ENCODE data around the gene DLX1.

DLX1 gene

DNA sequence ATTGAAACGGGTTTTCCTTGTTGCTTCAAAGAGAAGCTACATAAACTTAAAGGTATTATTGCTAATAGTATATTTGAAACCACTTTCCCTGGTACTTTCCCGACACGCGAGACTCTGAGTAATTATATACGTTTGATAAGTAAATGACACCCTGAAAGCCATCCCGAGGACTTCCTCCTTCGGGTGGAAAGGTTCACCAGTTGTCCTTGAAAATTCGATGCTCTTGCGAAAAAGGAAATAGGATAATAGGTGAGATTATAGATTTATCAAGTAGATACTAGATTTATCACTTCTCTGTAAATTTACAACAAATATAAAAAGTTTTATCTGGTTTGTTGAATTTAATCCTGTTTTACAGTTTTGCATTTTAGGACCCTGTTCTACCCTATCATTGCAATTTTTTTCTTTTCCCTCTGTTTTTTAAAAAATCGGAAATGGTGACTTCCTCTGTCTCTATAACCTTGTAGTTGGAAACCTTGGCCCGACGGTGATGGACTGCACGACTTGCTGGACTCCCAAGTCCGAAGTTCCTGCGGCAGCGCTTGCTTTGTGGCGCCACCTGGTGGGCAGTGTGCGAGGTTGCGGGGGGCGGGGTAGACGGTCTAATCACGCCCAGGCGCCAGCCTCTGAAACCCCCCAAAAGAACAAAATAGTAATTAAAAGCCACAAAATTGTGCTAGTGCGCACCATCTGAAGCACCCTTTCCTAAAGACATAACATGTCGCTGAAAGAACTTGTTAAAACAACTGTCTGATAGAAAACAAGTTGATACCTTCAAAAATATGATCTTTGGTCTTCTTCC lies 18.4 kb downstream of the DLX1 start:
- H3K9me3 ChIP-seq (ENCODE audit: control insufficient read depth in 2 of 2, low read length in 2 of 2): no peaks in the 10 kb centered on the region
- peak overlapping the region in 1 of 2 donors; percentile 5 for H3K9ac ChIP-seq (ENCODE audit: low read depth in 1 of 2, low read length in 2 of 2)
- H3K4me3 ChIP-seq (ENCODE audit: low read length in 2 of 2): peak overlapping the region in 1 of 2 donors; percentile 80
- H3K4me1 ChIP-seq (ENCODE audit: control insufficient read depth in 2 of 2, insufficient read depth in 2 of 2, low read length in 2 of 2): peaks cover 25 to 51% of the 10 kb centered on the region in 2 donors
- H3K36me3 ChIP-seq (ENCODE audit: control insufficient read depth in 2 of 2, insufficient read depth in 2 of 2, low read length in 2 of 2): no peaks in the 10 kb centered on the region
- H3K27ac ChIP-seq (ENCODE audit: low read depth in 2 of 2, low read length in 2 of 2): no peak overlapping the region
- H3K27me3 ChIP-seq (ENCODE audit: control insufficient read depth in 2 of 2, insufficient read depth in 2 of 2, low read length in 2 of 2): peaks cover 75 to 76% of the 10 kb centered on the region in 2 donors

DNA sequence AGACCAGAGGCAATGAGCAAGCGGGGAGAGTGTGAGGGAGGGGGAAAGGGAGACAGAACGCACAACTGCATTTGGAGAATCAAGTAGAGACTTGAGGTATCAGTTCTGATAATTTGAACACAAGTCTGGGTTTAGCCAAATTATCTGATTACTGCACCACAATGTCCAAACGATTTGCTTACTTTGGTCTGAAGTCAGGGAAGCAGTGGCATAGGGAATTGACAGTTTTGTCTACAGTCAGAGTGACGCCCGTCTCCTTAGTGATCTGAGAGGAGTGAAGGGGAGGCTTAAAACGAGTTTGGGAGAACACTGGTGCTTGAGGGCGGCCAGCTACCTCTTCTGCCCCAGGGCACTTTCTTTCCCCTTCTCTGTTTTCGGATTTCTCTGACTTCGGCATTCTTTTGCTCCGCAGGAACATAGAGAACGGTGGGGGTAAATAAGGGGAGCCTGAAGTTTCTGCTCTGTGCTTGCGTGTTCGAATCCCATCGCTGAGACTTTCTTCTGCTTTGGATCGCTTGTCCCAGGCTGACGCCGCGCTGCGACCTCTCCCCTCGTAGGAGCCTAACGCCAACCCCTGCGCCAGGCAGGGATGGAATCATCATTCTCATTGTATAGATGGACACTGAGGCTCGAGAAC lies 20.3 kb downstream of the DLX1 start:
- H3K36me3 ChIP-seq (ENCODE audit: control insufficient read depth in 2 of 2, insufficient read depth in 2 of 2, low read length in 2 of 2): no peaks in the 10 kb centered on the region
- no peak overlapping the region for H3K27ac ChIP-seq (ENCODE audit: low read depth in 2 of 2, low read length in 2 of 2)
- H3K4me3 ChIP-seq (ENCODE audit: low read length in 2 of 2): peak overlapping the region in 1 of 2 donors; percentile 48
- H3K9me3 ChIP-seq (ENCODE audit: control insufficient read depth in 2 of 2, low read length in 2 of 2): no peaks in the 10 kb centered on the region
- no peak overlapping the region for H3K9ac ChIP-seq (ENCODE audit: low read depth in 1 of 2, low read length in 2 of 2)
- H3K27me3 ChIP-seq (ENCODE audit: control insufficient read depth in 2 of 2, insufficient read depth in 2 of 2, low read length in 2 of 2): peaks cover 63 to 67% of the 10 kb centered on the region in 2 donors
- peaks cover 22 to 38% of the 10 kb centered on the region in 2 donors for H3K4me1 ChIP-seq (ENCODE audit: control insufficient read depth in 2 of 2, insufficient read depth in 2 of 2, low read length in 2 of 2)

DNA sequence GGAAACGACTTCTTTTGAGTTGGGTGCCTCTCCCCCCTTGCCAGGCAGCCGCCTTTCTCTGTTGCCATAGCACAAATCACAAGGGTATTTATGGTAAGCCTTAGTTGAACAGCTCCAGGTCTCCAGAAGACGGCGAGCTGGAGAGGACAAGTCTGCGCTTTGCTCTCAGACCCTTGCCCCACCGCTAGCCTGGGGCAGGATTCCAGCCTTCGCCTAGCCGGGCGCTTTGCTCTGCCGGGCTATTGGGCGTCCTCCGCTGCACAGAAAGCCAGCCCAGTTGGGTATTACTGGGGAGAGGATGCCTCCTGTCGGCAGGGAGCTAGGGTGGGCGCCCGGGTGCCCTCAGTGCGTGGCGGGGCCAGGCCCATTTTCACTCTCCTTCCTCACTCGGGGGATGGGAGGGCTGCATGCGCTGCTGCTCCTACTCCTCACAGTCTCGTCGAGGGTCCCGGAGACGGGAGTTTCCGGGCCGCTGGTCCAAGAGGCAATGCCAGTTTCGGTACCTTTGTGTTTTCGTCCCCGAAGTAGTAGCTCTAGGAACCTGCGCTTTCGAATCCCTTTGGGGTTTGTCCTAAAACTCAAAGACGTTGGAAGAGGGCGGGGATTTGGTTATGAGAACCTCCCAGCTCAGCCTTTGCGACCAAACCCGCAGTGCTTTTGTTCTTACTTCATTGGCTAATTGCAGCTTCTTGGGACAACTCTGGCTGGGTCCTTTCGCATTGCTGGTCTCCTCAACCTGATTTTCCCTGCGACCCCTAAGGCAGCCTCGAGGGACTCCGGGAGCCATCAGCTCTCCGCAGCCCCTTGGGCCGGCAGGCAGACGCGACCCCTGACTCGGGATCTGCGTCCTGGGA lies 21.0 kb downstream of the DLX1 start:
- H3K9ac ChIP-seq (ENCODE audit: low read depth in 1 of 2, low read length in 2 of 2): peak overlapping the region in 1 of 2 donors; percentile 1
- H3K27ac ChIP-seq (ENCODE audit: low read depth in 2 of 2, low read length in 2 of 2): no peak overlapping the region
- H3K36me3 ChIP-seq (ENCODE audit: control insufficient read depth in 2 of 2, insufficient read depth in 2 of 2, low read length in 2 of 2): no peaks in the 10 kb centered on the region
- peaks cover 55 to 60% of the 10 kb centered on the region in 2 donors for H3K27me3 ChIP-seq (ENCODE audit: control insufficient read depth in 2 of 2, insufficient read depth in 2 of 2, low read length in 2 of 2)
- peaks cover 17 to 30% of the 10 kb centered on the region in 2 donors for H3K4me1 ChIP-seq (ENCODE audit: control insufficient read depth in 2 of 2, insufficient read depth in 2 of 2, low read length in 2 of 2)
- peak overlapping the region; percentile 8 to 48 for H3K4me3 ChIP-seq (ENCODE audit: low read length in 2 of 2)
- H3K9me3 ChIP-seq (ENCODE audit: control insufficient read depth in 2 of 2, low read length in 2 of 2): no peaks in the 10 kb centered on the region

DNA sequence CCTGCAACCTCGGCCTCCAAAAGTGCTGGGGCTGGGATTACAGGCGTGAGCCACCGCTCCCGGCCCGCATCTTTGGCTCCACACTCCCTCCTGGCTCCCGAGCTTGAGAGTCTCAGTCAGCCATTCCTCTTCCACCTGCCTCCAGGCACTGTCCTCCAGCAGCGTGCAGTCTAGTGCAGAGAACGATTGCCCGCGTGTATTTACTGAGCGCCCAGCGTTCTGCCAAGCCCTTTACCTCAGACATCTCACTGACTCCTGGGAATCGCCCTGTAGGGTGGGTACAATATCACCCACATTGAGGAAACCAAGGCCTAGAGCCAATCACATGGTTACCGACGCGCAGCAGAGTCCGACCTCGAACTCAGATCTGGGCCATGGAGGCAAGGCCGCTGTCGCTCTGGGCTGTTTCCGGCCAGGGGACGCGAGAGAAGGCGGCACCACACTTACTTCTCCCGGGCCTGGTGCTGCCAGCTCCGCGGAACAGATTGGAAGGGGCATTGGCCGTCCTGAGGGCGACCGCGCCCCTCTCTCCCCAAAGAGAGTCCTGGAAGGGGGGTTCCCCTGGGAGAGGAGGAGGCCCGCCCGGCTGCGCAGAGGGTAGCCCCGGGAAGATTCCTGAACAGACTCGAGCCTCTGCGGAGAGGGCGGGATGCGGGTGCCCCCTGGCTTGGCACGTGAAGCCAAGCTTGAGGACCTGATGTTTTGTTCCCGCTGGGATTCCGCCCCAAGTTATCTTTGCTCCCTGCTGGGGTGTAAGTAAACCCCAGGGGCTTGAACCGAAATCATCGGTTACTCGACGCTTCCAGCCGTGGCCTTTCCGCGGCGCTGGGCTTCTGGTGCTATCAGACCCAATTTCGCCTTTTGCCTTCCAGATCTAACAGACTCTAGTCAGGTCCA lies 22.6 kb downstream of the DLX1 start:
- H3K4me1 ChIP-seq (ENCODE audit: control insufficient read depth in 2 of 2, insufficient read depth in 2 of 2, low read length in 2 of 2): peaks cover 6 to 17% of the 10 kb centered on the region in 2 donors
- H3K27me3 ChIP-seq (ENCODE audit: control insufficient read depth in 2 of 2, insufficient read depth in 2 of 2, low read length in 2 of 2): peaks cover 45 to 49% of the 10 kb centered on the region in 2 donors
- no peaks in the 10 kb centered on the region for H3K36me3 ChIP-seq (ENCODE audit: control insufficient read depth in 2 of 2, insufficient read depth in 2 of 2, low read length in 2 of 2)
- H3K9me3 ChIP-seq (ENCODE audit: control insufficient read depth in 2 of 2, low read length in 2 of 2): no peaks in the 10 kb centered on the region
- H3K4me3 ChIP-seq (ENCODE audit: low read length in 2 of 2): no peak overlapping the region
- no peak overlapping the region for H3K9ac ChIP-seq (ENCODE audit: low read depth in 1 of 2, low read length in 2 of 2)
- H3K27ac ChIP-seq (ENCODE audit: low read depth in 2 of 2, low read length in 2 of 2): no peak overlapping the region

DNA sequence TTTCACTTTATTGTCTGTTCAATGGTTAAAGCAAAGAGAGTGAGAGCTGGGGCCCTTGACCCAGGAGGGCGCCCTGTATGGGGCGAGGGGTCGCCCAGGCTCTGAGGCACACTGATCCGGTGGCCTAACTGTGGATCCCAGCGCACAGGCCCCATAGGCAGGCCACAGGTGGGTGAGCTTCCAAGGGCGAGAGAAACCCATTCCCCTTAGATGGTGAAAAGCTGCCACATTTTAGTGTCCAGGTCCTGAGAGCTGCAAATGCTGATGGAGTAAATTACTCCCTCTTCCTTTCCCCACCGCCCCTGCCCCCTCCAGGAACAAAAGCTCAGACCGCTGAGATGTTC lies 23.3 kb downstream of the DLX1 start:
- peaks cover 0 to 10% of the 10 kb centered on the region in 2 donors for H3K4me1 ChIP-seq (ENCODE audit: control insufficient read depth in 2 of 2, insufficient read depth in 2 of 2, low read length in 2 of 2)

DNA sequence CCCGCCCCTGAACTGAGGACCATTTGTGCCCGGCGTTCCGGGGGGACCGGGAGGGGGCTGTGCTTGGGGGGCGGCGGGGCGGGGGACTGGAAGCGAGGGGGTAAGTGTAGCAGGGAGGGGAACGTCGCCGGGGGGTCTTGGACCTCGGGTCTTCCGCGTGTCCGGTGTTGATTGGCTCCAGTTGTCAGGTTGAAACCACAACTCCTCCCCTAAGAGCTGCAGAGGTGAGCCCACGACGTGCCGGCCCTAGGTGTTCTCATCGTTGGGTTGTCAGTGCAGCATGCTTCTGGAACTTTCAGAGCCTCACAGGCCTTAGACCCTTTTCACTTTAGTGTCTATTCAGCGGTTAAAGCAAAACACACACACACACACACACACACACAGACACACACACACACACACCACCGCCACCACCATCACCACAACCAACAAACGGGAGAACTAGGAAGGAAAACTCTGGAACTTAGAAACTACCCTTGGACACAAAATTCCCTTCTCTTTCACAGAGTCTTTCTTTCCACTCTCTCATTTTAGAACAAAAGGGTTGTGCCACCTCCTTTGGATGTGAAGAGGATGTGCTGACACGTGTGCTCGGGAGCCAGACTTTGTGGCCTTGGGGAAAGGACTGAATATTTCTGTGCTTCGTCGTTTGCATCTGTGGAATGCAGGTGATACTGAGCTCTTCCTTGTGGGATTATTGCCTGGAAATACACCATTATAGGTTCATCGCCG lies 24.1 kb downstream of the DLX1 start:
- Histone ChIP-seq H3K4me3 (ENCODE audit: low read length in 2 of 2) (no peak overlapping the region), H3K27ac (ENCODE audit: low read depth in 2 of 2, low read length in 2 of 2) (no peak overlapping the region), H3K9me3 (ENCODE audit: control insufficient read depth in 2 of 2, low read length in 2 of 2) (no peaks in the 10 kb centered on the region), H3K27me3 (ENCODE audit: control insufficient read depth in 2 of 2, insufficient read depth in 2 of 2, low read length in 2 of 2) (peaks cover 38 to 41% of the 10 kb centered on the region in 2 donors), H3K4me1 (ENCODE audit: control insufficient read depth in 2 of 2, insufficient read depth in 2 of 2, low read length in 2 of 2) (peaks cover 0 to 9% of the 10 kb centered on the region in 2 donors), H3K36me3 (ENCODE audit: control insufficient read depth in 2 of 2, insufficient read depth in 2 of 2, low read length in 2 of 2) (no peaks in the 10 kb centered on the region), H3K9ac (ENCODE audit: low read depth in 1 of 2, low read length in 2 of 2) (no peak overlapping the region)

More for the DNA sequence above, 23.3 kb downstream of the DLX1 start:
- Histone ChIP-seq H3K9ac (ENCODE audit: low read depth in 1 of 2, low read length in 2 of 2) (no peak overlapping the region), H3K36me3 (ENCODE audit: control insufficient read depth in 2 of 2, insufficient read depth in 2 of 2, low read length in 2 of 2) (no peaks in the 10 kb centered on the region), H3K9me3 (ENCODE audit: control insufficient read depth in 2 of 2, low read length in 2 of 2) (no peaks in the 10 kb centered on the region), H3K27me3 (ENCODE audit: control insufficient read depth in 2 of 2, insufficient read depth in 2 of 2, low read length in 2 of 2) (peaks cover 43 to 44% of the 10 kb centered on the region in 2 donors), H3K4me3 (ENCODE audit: low read length in 2 of 2) (no peak overlapping the region), H3K27ac (ENCODE audit: low read depth in 2 of 2, low read length in 2 of 2) (no peak overlapping the region)

DNA sequence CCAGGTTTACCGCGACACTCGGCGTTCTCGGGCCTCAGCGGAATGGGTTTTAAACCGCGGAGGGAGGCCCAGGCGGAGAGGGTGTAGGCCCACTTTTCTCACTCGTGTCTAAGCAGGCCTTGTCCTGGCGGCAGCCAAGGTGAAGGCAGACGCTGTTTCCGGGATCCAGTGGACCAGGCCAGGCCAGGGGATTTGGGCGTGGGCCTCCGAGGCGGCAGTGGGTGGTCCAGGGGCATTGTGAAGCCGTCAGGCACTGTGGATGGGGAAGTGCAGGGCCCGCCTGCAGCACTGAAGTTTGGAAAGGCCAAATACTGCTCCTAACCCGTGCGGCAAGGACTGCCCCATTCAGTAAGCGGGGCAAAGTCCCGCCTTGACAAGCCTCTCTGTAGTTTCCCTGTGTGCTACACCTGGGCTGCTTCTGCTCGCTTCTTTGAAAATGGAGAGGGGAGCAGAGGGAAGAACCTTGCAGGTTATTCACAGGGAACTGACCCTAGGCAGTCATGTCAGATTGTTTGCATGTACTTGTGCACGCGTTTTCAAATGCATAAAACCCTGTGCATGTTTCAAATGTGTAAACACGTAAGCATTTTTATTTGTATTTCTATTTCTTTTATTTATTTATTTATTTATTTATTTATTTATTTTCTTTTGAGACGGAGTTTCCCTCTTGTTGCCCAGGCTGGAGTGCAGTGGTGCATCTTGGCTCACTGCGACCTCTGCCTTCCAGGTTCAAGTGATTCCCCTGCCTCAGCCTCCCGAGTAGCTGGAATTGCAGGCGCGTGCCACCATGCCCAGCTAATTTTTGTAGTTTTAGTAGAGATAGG lies 24.9 kb downstream of the DLX1 start:
- H3K27me3 ChIP-seq (ENCODE audit: control insufficient read depth in 2 of 2, insufficient read depth in 2 of 2, low read length in 2 of 2): peaks cover 34 to 36% of the 10 kb centered on the region in 2 donors
- H3K4me1 ChIP-seq (ENCODE audit: control insufficient read depth in 2 of 2, insufficient read depth in 2 of 2, low read length in 2 of 2): peaks cover 0 to 9% of the 10 kb centered on the region in 2 donors
- no peaks in the 10 kb centered on the region for H3K9me3 ChIP-seq (ENCODE audit: control insufficient read depth in 2 of 2, low read length in 2 of 2)
- H3K9ac ChIP-seq (ENCODE audit: low read depth in 1 of 2, low read length in 2 of 2): no peak overlapping the region
- no peaks in the 10 kb centered on the region for H3K36me3 ChIP-seq (ENCODE audit: control insufficient read depth in 2 of 2, insufficient read depth in 2 of 2, low read length in 2 of 2)
- H3K27ac ChIP-seq (ENCODE audit: low read depth in 2 of 2, low read length in 2 of 2): no peak overlapping the region
- no peak overlapping the region for H3K4me3 ChIP-seq (ENCODE audit: low read length in 2 of 2)

DNA sequence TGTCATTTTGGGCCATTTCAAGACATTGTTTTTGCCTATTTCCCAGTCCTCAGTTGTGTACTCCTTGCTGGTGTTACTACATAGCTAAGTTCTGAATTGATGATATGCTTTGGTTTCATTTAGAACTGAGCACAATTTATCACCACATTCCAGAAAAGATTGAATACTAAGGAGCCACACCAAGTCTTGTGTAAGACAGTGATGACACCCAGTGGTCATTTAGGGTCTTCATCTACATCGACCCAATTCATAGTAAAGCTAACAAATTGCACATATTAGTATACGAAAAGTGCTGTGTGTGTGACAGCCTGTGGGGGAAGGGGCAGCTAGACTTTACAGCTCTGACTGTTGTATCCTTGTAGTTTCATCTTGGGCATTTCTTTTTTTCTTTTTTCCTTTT lies 28.3 kb downstream of the DLX1 start:
- no peaks in the 10 kb centered on the region for H3K4me1 ChIP-seq (ENCODE audit: control insufficient read depth in 2 of 2, insufficient read depth in 2 of 2, low read length in 2 of 2)
- H3K27ac ChIP-seq (ENCODE audit: low read depth in 2 of 2, low read length in 2 of 2): no peak overlapping the region
- H3K9me3 ChIP-seq (ENCODE audit: control insufficient read depth in 2 of 2, low read length in 2 of 2): no peaks in the 10 kb centered on the region
- H3K4me3 ChIP-seq (ENCODE audit: low read length in 2 of 2): no peak overlapping the region
- H3K9ac ChIP-seq (ENCODE audit: low read depth in 1 of 2, low read length in 2 of 2): no peak overlapping the region
- H3K27me3 ChIP-seq (ENCODE audit: control insufficient read depth in 2 of 2, insufficient read depth in 2 of 2, low read length in 2 of 2): peaks cover 7 to 10% of the 10 kb centered on the region in 2 donors
- H3K36me3 ChIP-seq (ENCODE audit: control insufficient read depth in 2 of 2, insufficient read depth in 2 of 2, low read length in 2 of 2): no peaks in the 10 kb centered on the region
